ENCODE measurements around the gene CHD3. TPM values are rescaled to one million over a fixed set of nuclear protein-coding genes. Genes with fewer than 3 reads are reported as not detected.
"Not testable (repeated sequence)": the region's sequence is repeated elsewhere in the genome, so short reads cannot be mapped to it uniquely, and the experiment has no call there.

CHD3 gene
- total RNA-seq, 2 donors from 2014 or later = 17.6 to 44.7 TPM

GRCh38 chr17:7945651-7946050 is 57.1 kb downstream of the CHD3 start:
- Histone ChIP-seq H3K4me3 (no peak overlapping the region), H3K4me1 (no peaks in the 10 kb centered on the region), H3K27ac (no peak overlapping the region), H3K9me3 (no peaks in the 10 kb centered on the region), H3K36me3 (peaks cover 69% of the 10 kb centered on the region), H3K27me3 (no peaks in the 10 kb centered on the region)
- no peak for TF ChIP-seq CTCF (IDR thresholded peaks at IDR 0.05)
- no peak for DNase-seq (ENCODE audit: low spot score)

GRCh38 chr17:7946441-7946840 is 57.9 kb downstream of the CHD3 start:
- Histone ChIP-seq H3K9me3 (no peaks in the 10 kb centered on the region), H3K27me3 (no peaks in the 10 kb centered on the region), H3K36me3 (peaks cover 61% of the 10 kb centered on the region), H3K4me1 (no peaks in the 10 kb centered on the region), H3K27ac (no peak overlapping the region), H3K4me3 (no peak overlapping the region)
- no peak for DNase-seq (ENCODE audit: low spot score)
- no peak for TF ChIP-seq CTCF (IDR thresholded peaks at IDR 0.05)

- DNase-seq (ENCODE audit: low spot score) = no peak
- Histone ChIP-seq H3K27me3 (no peaks in the 10 kb centered on the region), H3K27ac (no peak overlapping the region), H3K36me3 (peaks cover 52% of the 10 kb centered on the region), H3K4me1 (no peaks in the 10 kb centered on the region), H3K4me3 (no peak overlapping the region), H3K9me3 (no peaks in the 10 kb centered on the region)
- no peak for TF ChIP-seq CTCF (IDR thresholded peaks at IDR 0.05)
Measured at GRCh38 chr17:7947651-7948050, 59.1 kb downstream of the CHD3 start.

- Histone ChIP-seq H3K27me3 (no peaks in the 10 kb centered on the region), H3K4me1 (peaks cover 0 to 4% of the 10 kb centered on the region in 2 donors), H3K9me3 (no peaks in the 10 kb centered on the region), H3K36me3 (peaks cover 26% of the 10 kb centered on the region), H3K4me3 (no peak overlapping the region), H3K27ac (no peak overlapping the region)
- no peak for DNase-seq (ENCODE audit: low spot score)
- no peak for TF ChIP-seq CTCF (IDR thresholded peaks at IDR 0.05)
Measured at GRCh38 chr17:7950578-7950977, 62.0 kb downstream of the CHD3 start.

- Histone ChIP-seq H3K27me3 (no peaks in the 10 kb centered on the region), H3K9me3 (no peaks in the 10 kb centered on the region), H3K4me1 (peaks cover 0 to 11% of the 10 kb centered on the region in 2 donors), H3K4me3 (no peak overlapping the region), H3K27ac (no peak overlapping the region), H3K36me3 (peaks cover 19% of the 10 kb centered on the region)
- DNase-seq (ENCODE audit: low spot score) = no peak
- TF ChIP-seq CTCF (IDR thresholded peaks at IDR 0.05) = no peak
Measured at GRCh38 chr17:7951143-7951792, 62.7 kb downstream of the CHD3 start.

GRCh38 chr17:7953266-7953665 is 64.7 kb downstream of the CHD3 start:
- DNase-seq (ENCODE audit: low spot score); H3K27ac ChIP-seq; H3K4me3 ChIP-seq; H3K27me3 ChIP-seq; H3K9me3 ChIP-seq; H3K36me3 ChIP-seq: not testable (repeated sequence)
- H3K4me1 ChIP-seq = peaks cover 0 to 16% of the 10 kb centered on the region in 2 donors

Measured in right atrium auricular region (tissue), 2 donors.